Measurements from ENCODE around the gene MARCHF3.

MARCHF3 gene

DNA sequence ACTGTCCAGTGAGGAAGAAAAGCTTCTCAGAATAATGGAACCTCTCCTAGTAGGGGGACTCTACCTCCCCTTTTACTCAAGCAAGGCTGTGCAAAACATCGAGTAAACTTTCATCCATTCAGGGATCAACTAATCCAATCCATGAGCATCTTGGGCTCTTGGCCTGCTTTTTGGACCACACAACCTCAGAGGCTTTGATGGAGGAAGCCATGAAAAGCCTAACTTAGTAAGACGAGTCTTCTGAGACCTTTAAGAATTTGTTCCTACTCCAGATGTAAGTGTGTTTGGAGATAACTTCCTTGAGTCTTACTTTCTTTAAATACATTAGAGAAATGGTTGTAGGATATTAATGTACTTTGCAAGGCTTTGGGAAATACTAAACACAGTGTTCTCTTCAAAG, 49.1 kb downstream of the MARCHF3 start:
- no peak for ATAC-seq
- TF ChIP-seq, protein P1, sequence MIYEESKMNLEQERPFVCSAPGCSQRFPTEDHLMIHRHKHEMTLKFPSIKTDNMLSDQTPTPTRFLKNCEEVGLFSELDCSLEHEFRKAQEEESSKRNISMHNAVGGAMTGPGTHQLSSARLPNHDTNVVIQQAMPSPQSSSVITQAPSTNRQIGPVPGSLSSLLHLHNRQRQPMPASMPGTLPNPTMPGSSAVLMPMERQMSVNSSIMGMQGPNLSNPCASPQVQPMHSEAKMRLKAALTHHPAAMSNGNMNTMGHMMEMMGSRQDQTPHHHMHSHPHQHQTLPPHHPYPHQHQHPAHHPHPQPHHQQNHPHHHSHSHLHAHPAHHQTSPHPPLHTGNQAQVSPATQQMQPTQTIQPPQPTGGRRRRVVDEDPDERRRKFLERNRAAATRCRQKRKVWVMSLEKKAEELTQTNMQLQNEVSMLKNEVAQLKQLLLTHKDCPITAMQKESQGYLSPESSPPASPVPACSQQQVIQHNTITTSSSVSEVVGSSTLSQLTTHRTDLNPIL (CRISPR knock-in tag; IDR thresholded peaks at IDR 0.05; ENCODE audit: low read depth) = no peak
- TF ChIP-seq RARB (CRISPR knock-in tag; IDR thresholded peaks at IDR 0.05) (no peak), ZFP30 (CRISPR knock-in tag; IDR thresholded peaks at IDR 0.05) (no peak)
- TF ChIP-seq, protein P2, sequence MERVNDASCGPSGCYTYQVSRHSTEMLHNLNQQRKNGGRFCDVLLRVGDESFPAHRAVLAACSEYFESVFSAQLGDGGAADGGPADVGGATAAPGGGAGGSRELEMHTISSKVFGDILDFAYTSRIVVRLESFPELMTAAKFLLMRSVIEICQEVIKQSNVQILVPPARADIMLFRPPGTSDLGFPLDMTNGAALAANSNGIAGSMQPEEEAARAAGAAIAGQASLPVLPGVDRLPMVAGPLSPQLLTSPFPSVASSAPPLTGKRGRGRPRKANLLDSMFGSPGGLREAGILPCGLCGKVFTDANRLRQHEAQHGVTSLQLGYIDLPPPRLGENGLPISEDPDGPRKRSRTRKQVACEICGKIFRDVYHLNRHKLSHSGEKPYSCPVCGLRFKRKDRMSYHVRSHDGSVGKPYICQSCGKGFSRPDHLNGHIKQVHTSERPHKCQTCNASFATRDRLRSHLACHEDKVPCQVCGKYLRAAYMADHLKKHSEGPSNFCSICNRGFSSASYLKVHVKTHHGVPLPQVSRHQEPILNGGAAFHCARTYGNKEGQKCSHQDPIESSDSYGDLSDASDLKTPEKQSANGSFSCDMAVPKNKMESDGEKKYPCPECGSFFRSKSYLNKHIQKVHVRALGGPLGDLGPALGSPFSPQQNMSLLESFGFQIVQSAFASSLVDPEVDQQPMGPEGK (CRISPR knock-in tag; IDR thresholded peaks at IDR 0.05; ENCODE audit: borderline replicate concordance) = no peak
- TF ChIP-seq, protein P3, sequence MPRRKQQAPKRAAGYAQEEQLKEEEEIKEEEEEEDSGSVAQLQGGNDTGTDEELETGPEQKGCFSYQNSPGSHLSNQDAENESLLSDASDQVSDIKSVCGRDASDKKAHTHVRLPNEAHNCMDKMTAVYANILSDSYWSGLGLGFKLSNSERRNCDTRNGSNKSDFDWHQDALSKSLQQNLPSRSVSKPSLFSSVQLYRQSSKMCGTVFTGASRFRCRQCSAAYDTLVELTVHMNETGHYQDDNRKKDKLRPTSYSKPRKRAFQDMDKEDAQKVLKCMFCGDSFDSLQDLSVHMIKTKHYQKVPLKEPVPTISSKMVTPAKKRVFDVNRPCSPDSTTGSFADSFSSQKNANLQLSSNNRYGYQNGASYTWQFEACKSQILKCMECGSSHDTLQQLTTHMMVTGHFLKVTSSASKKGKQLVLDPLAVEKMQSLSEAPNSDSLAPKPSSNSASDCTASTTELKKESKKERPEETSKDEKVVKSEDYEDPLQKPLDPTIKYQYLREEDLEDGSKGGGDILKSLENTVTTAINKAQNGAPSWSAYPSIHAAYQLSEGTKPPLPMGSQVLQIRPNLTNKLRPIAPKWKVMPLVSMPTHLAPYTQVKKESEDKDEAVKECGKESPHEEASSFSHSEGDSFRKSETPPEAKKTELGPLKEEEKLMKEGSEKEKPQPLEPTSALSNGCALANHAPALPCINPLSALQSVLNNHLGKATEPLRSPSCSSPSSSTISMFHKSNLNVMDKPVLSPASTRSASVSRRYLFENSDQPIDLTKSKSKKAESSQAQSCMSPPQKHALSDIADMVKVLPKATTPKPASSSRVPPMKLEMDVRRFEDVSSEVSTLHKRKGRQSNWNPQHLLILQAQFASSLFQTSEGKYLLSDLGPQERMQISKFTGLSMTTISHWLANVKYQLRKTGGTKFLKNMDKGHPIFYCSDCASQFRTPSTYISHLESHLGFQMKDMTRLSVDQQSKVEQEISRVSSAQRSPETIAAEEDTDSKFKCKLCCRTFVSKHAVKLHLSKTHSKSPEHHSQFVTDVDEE (CRISPR knock-in tag; IDR thresholded peaks at IDR 0.05) = no peak

DNA sequence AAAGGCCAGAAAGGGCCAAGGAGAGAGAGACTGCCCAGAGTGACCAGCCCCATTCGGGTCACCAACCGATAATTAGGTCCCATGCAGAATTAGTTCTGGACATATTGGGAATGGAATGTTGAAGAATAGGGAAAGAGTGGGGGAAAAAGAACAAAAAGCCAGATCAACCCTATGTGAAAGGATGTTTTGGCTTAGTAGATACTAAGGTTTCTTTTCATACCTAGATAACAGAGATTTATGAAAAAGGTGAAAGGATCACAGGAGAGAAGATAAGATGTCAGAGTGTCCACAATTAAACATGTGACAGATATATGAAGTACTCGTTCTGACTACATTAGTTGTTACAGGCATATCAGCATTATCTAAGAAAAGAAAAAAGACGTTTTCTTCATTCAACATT, 52.1 kb downstream of the MARCHF3 start:
- TF ChIP-seq ZFP30 (CRISPR knock-in tag; IDR thresholded peaks at IDR 0.05) (no peak), ISL1 (CRISPR knock-in tag; IDR thresholded peaks at IDR 0.05) (no peak), TOX (CRISPR knock-in tag; IDR thresholded peaks at IDR 0.05; ENCODE audit: borderline replicate concordance) (no peak), ESRRG (CRISPR knock-in tag; IDR thresholded peaks at IDR 0.05) (no peak), SNAI2 (CRISPR knock-in tag; IDR thresholded peaks at IDR 0.05) (no peak), BACH2 (CRISPR knock-in tag; IDR thresholded peaks at IDR 0.05; ENCODE audit: borderline replicate concordance) (no peak), GLIS3 (CRISPR knock-in tag; IDR thresholded peaks at IDR 0.05) (no peak), ZNF70 (CRISPR knock-in tag; IDR thresholded peaks at IDR 0.05) (no peak), ZNF565 (CRISPR knock-in tag; conservative IDR thresholded peaks at IDR 0.05; ENCODE audit: low read depth) (no peak), CSDC2 (CRISPR knock-in tag; IDR thresholded peaks at IDR 0.05) (no peak)
- ATAC-seq = no peak

DNA sequence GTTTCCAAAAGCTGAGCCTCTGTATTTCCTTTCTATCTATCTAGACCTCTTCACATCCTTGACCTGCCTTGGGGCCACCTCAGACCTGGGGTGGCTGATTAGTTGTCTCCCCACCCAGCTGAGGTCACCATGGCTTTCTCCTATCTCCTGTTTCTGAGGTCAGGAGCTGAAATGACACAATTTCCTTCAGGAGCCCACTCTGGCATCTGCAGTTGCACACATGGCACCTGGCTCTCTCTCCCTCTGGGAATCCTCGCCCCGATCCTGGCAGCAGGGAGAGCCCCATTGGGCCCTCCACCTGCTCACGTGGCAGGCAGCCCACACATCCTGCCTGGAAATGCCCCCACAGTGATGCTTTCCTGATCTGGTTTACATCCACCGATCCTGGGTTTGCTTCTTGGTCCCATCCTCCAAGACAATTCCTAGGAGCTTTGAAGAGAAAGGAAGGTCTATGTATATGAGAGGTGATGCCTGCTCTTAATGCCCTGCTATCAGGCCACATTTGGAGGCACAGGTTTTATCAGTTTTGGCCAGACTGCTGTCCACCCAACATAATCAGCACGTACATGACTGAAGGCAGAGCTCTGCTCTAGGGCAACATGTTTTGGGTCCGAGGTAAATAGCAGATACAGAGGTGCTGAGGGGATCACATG, 53.7 kb downstream of the MARCHF3 start:
- no peak for TF ChIP-seq TCF4 (CRISPR knock-in tag; IDR thresholded peaks at IDR 0.05; ENCODE audit: borderline replicate concordance)
- TF ChIP-seq OSR1 (CRISPR knock-in tag; IDR thresholded peaks at IDR 0.05) = no peak
- TF ChIP-seq, protein P4, sequence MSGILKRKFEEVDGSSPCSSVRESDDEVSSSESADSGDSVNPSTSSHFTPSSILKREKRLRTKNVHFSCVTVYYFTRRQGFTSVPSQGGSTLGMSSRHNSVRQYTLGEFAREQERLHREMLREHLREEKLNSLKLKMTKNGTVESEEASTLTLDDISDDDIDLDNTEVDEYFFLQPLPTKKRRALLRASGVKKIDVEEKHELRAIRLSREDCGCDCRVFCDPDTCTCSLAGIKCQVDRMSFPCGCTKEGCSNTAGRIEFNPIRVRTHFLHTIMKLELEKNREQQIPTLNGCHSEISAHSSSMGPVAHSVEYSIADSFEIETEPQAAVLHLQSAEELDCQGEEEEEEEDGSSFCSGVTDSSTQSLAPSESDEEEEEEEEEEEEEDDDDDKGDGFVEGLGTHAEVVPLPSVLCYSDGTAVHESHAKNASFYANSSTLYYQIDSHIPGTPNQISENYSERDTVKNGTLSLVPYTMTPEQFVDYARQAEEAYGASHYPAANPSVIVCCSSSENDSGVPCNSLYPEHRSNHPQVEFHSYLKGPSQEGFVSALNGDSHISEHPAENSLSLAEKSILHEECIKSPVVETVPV (CRISPR knock-in tag; IDR thresholded peaks at IDR 0.05) = no peak
- ATAC-seq = no peak

DNA sequence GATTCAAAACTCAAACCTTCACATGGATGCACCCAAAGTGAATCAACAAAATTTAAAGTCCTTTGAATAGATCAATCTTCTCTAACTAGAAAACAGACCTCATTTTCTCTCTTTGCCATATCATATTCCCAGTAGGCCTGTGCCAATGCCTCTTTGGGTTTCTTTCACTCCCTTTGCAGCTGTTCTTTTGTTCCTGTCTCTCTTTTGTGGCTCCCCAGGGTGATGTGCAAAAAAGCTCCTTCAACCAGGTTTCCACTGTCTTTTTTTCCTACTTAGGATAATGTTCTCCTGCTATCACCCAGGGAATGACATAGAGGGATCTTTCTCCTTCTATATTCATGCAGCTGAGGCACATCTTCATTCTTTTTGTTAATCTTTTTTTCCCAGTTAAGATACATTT, 54.6 kb downstream of the MARCHF3 start:
- no peak for ATAC-seq
- TF ChIP-seq BACH2 (CRISPR knock-in tag; IDR thresholded peaks at IDR 0.05; ENCODE audit: borderline replicate concordance) (no peak), PPARA (CRISPR knock-in tag; IDR thresholded peaks at IDR 0.05; ENCODE audit: borderline replicate concordance) (no peak), ZNF565 (CRISPR knock-in tag; conservative IDR thresholded peaks at IDR 0.05; ENCODE audit: low read depth) (no peak), TOX (CRISPR knock-in tag; IDR thresholded peaks at IDR 0.05; ENCODE audit: borderline replicate concordance) (no peak), ESRRG (CRISPR knock-in tag; IDR thresholded peaks at IDR 0.05) (no peak), RARB (CRISPR knock-in tag; IDR thresholded peaks at IDR 0.05) (no peak), CSDC2 (CRISPR knock-in tag; IDR thresholded peaks at IDR 0.05) (no peak), OSR1 (CRISPR knock-in tag; IDR thresholded peaks at IDR 0.05) (no peak), ZFP3 (CRISPR knock-in tag; IDR thresholded peaks at IDR 0.05) (no peak)
- TF ChIP-seq, protein P3 (CRISPR knock-in tag; IDR thresholded peaks at IDR 0.05) = no peak
- TF ChIP-seq, protein P1 (CRISPR knock-in tag; IDR thresholded peaks at IDR 0.05; ENCODE audit: low read depth) = no peak
- TF ChIP-seq, protein P5, sequence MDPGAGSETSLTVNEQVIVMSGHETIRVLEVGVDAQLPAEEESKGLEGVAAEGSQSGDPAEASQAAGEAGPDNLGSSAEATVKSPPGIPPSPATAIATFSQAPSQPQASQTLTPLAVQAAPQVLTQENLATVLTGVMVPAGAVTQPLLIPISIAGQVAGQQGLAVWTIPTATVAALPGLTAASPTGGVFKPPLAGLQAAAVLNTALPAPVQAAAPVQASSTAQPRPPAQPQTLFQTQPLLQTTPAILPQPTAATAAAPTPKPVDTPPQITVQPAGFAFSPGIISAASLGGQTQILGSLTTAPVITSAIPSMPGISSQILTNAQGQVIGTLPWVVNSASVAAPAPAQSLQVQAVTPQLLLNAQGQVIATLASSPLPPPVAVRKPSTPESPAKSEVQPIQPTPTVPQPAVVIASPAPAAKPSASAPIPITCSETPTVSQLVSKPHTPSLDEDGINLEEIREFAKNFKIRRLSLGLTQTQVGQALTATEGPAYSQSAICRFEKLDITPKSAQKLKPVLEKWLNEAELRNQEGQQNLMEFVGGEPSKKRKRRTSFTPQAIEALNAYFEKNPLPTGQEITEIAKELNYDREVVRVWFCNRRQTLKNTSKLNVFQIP (CRISPR knock-in tag; IDR thresholded peaks at IDR 0.05; ENCODE audit: borderline replicate concordance, low read depth) = no peak
